ENCODE results near the gene PFKFB2. TPM values are rescaled to one million over a fixed set of nuclear protein-coding genes. Genes with fewer than 3 reads are reported as not detected.

PFKFB2 gene
- total and polyA plus RNA-seq, 8 donors = 4.4 to 28.5 (median 10.4) TPM

- no peak for DNase-seq
- intact Hi-C loops (cut with DNase I) = no loop called here
- no peak for ATAC-seq
- no peak overlapping the region for H3K4me3 ChIP-seq
- no peaks in the 10 kb centered on the region for H3K4me1 ChIP-seq
- H3K27me3 ChIP-seq = no peaks in the 10 kb centered on the region
- 43 to 49% methylated on average over 3 of the region's 3 CpGs for WGBS, 2 donors
- peaks cover 0 to 13% (median 6%) of the 10 kb centered on the region in 3 donors for H3K36me3 ChIP-seq
- no peaks in the 10 kb centered on the region for H3K9me3 ChIP-seq
- TF ChIP-seq, protein P1, sequence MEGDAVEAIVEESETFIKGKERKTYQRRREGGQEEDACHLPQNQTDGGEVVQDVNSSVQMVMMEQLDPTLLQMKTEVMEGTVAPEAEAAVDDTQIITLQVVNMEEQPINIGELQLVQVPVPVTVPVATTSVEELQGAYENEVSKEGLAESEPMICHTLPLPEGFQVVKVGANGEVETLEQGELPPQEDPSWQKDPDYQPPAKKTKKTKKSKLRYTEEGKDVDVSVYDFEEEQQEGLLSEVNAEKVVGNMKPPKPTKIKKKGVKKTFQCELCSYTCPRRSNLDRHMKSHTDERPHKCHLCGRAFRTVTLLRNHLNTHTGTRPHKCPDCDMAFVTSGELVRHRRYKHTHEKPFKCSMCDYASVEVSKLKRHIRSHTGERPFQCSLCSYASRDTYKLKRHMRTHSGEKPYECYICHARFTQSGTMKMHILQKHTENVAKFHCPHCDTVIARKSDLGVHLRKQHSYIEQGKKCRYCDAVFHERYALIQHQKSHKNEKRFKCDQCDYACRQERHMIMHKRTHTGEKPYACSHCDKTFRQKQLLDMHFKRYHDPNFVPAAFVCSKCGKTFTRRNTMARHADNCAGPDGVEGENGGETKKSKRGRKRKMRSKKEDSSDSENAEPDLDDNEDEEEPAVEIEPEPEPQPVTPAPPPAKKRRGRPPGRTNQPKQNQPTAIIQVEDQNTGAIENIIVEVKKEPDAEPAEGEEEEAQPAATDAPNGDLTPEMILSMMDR (IDR thresholded peaks at IDR 0.05) = no peak
- no peak overlapping the region for H3K27ac ChIP-seq
- no peak for FAIRE-seq
Measured at GRCh38 chr1:207067185-207067584, 14.1 kb downstream of the PFKFB2 start.

GRCh38 chr1:207067665-207068064 lies 14.6 kb downstream of the PFKFB2 start:
- Histone ChIP-seq H3K9me3 (no peaks in the 10 kb centered on the region), H3K4me1 (no peaks in the 10 kb centered on the region), H3K27me3 (no peaks in the 10 kb centered on the region), H3K27ac (no peak overlapping the region), H3K4me3 (no peak overlapping the region), H3K36me3 (peaks cover 0 to 13% (median 6%) of the 10 kb centered on the region in 3 donors)
- no peak for FAIRE-seq
- intact Hi-C loops (cut with DNase I) = no loop called here
- no peak for DNase-seq
- TF ChIP-seq, protein P1 (IDR thresholded peaks at IDR 0.05) = no peak
- no peak for ATAC-seq
- 63 to 77% methylated on average over 5 of the region's 5 CpGs for WGBS, 2 donors

DNA sequence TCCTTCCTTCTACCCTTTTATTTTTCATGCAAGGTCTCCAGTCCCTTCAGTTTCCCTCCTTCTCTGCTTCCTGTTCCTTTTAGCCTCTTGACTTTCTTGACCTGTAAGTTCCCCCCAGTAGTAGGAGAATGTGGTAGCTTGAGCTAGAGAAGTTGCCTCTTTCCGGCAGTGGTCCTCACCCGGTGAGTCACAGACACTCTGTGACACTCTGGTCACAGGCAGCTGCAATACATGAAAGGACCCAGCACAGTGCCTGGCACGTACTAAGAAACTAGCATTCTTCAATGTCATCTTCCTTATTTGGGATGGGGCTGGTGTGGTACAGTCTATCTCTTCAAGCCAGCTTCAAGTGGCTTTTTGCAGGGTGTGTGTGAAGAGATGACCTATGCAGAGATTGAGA lies 16.0 kb downstream of the PFKFB2 start:
- no peak overlapping the region for H3K4me3 ChIP-seq
- ATAC-seq = no peak
- DNase-seq = no peak
- TF ChIP-seq, protein P1 (IDR thresholded peaks at IDR 0.05) = no peak
- no peak for FAIRE-seq
- H3K27ac ChIP-seq = no peak overlapping the region
- peaks cover 0 to 5% (median 3%) of the 10 kb centered on the region in 3 donors for H3K36me3 ChIP-seq
- H3K9me3 ChIP-seq = no peaks in the 10 kb centered on the region
- WGBS, 2 donors = 91 to 99% methylated on average over 3 of the region's 3 CpGs
- H3K27me3 ChIP-seq = no peaks in the 10 kb centered on the region
- H3K4me1 ChIP-seq = no peaks in the 10 kb centered on the region
- intact Hi-C loops (cut with DNase I) = no loop called here

DNA sequence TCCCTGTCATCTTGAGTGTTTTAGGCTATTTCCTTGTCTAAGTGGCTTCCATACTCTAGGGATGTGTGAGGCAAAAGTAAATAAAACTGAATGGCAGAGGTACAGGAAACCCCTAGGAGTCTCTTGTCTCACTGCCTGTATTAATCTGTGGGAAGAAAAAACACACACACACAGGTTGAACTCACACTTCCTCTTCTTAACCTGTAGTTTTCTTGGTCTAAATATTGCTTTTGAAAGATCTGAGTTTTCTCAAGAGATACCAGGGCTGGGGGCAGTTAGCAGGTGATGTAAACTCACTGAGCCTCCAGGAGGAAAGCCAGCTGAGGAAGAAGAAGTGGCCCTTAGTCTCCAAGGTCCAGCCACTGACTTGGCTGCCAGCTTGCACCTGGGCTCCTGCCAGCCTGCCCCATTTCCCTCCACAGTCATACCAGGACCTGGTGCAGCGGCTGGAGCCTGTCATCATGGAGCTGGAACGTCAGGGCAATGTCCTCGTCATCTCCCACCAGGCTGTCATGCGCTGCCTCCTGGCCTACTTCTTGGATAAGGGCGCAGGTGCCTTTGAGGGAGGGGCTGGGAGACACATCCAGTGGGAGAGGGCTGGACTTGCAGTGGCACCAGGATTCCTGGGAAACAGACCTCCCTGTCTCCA lies 16.9 kb downstream of the PFKFB2 start:
- 85 to 92% methylated on average over 5 of the region's 5 CpGs for WGBS, 2 donors
- no peak for FAIRE-seq
- Histone ChIP-seq H3K9me3 (no peaks in the 10 kb centered on the region), H3K4me3 (no peak overlapping the region), H3K27ac (no peak overlapping the region), H3K36me3 (peaks cover 0 to 5% (median 3%) of the 10 kb centered on the region in 3 donors), H3K27me3 (no peaks in the 10 kb centered on the region), H3K4me1 (no peaks in the 10 kb centered on the region)
- TF ChIP-seq, protein P1 (IDR thresholded peaks at IDR 0.05) = no peak
- intact Hi-C loops (cut with DNase I) = no loop called here
- no peak for ATAC-seq
- no peak for DNase-seq

- Histone ChIP-seq H3K36me3 (peaks cover 0 to 5% (median 3%) of the 10 kb centered on the region in 3 donors), H3K27me3 (no peaks in the 10 kb centered on the region), H3K4me1 (no peaks in the 10 kb centered on the region), H3K4me3 (no peak overlapping the region), H3K27ac (no peak overlapping the region), H3K9me3 (no peaks in the 10 kb centered on the region)
- TF ChIP-seq, protein P1 (IDR thresholded peaks at IDR 0.05) = no peak
- FAIRE-seq (no peak), DNase-seq (no peak), ATAC-seq (no peak)
- WGBS, 2 donors = 85% methylated on average over 4 of the region's 4 CpGs
- intact Hi-C loops (cut with DNase I) = no loop called here
Measured at GRCh38 chr1:207070811-207071210, 17.7 kb downstream of the PFKFB2 start.

Data from pancreas (tissue), 10 donors.